Liver (tissue), 9 donors: ENCODE data around the gene MUS81. TPM values are rescaled to one million over a fixed set of nuclear protein-coding genes. Genes with fewer than 3 reads are reported as not detected.

ENCODE experiments used
- DNase-seq: peaks from one replicate; pipeline ENCODE4 v3.0.0-alpha.2; 2017; ENCODE audit warnings: low spot score
- H3K27ac ChIP-seq, 2 donors: one replicate each; pipeline ENCODE4 v1.7.0; 2013; ENCODE audit warnings: inconsistent platforms in 2 of 2, low read length in 2 of 2, control low read depth in 1 of 2, low read depth in 1 of 2, mild to moderate bottlenecking in 1 of 2
- H3K27me3 ChIP-seq, 4 donors: one replicate each; pipeline versions ENCODE4 v1.6.1 to v1.7.0; 2013; ENCODE audit warnings: low read length in 3 of 4, inconsistent platforms in 1 of 4, mild to moderate bottlenecking in 1 of 4, moderate library complexity in 1 of 4; ENCODE audit not compliant: control insufficient read depth in 4 of 4, insufficient read depth in 4 of 4
- H3K36me3 ChIP-seq, 4 donors: one replicate each; pipeline versions ENCODE4 v1.6.1 to v1.7.0; 2013; ENCODE audit warnings: low read length in 3 of 4, mild to moderate bottlenecking in 3 of 4, low read depth in 1 of 4, moderate library complexity in 1 of 4; ENCODE audit not compliant: control insufficient read depth in 4 of 4, insufficient read depth in 3 of 4
- H3K4me1 ChIP-seq, 4 donors: one replicate each; pipeline versions ENCODE4 v1.6.1 to v1.7.0; 2013; ENCODE audit warnings: low read length in 3 of 4, mild to moderate bottlenecking in 3 of 4, moderate library complexity in 1 of 4; ENCODE audit not compliant: control insufficient read depth in 4 of 4, insufficient read depth in 4 of 4
- H3K4me3 ChIP-seq, 3 donors: one replicate each; pipeline versions ENCODE4 v1.6.1 to v1.7.0; 2013; ENCODE audit warnings: low read length in 3 of 3, control low read depth in 1 of 3, low read depth in 1 of 3, mild to moderate bottlenecking in 1 of 3
- H3K9ac ChIP-seq, 2 donors: one replicate each; pipeline ENCODE4 v1.7.0; 2013; ENCODE audit warnings: low read length in 2 of 2, mild to moderate bottlenecking in 2 of 2, moderate library complexity in 2 of 2, control low read depth in 1 of 2, low read depth in 1 of 2
- H3K9me3 ChIP-seq, 4 donors: one replicate each; pipeline versions ENCODE4 v1.6.1 to v1.7.0; 2013; ENCODE audit warnings: low read length in 3 of 4; ENCODE audit not compliant: control insufficient read depth in 4 of 4
- EGR1 ChIP-seq, 2 donors: IDR thresholded peaks; 2 replicates each; pipeline ENCODE4 v1.6.1; 2016 to 2018; ENCODE audit warnings: antibody characterized with exemption in 2 of 2, low read depth in 2 of 2
- FOXA1 ChIP-seq: IDR thresholded peaks from 2 replicates; pipeline ENCODE4 v1.6.1; 2016; ENCODE audit warnings: antibody characterized with exemption
- FOXA2 ChIP-seq: IDR thresholded peaks from 2 replicates; pipeline ENCODE4 v1.6.1; 2016; ENCODE audit warnings: antibody characterized with exemption
- GABPA ChIP-seq, 2 donors: IDR thresholded peaks in 1 of 2; conservative IDR thresholded peaks in 1 of 2; 2 replicates each; pipeline ENCODE4 v1.6.1; 2016; ENCODE audit warnings: antibody characterized with exemption in 2 of 2, mild to moderate bottlenecking in 1 of 2, moderate library complexity in 1 of 2
- HNF4G ChIP-seq: IDR thresholded peaks from 2 replicates; pipeline ENCODE4 v1.6.1; 2016; ENCODE audit warnings: antibody characterized with exemption
- JUND ChIP-seq, 2 donors: IDR thresholded peaks; 2 replicates each; pipeline ENCODE4 v1.6.1; 2016; ENCODE audit warnings: antibody characterized with exemption in 2 of 2
- MAX ChIP-seq: IDR thresholded peaks from 2 replicates; pipeline ENCODE4 v1.6.1; 2016; ENCODE audit warnings: antibody characterized with exemption
- NR2F2 ChIP-seq: IDR thresholded peaks from 2 replicates; pipeline ENCODE4 v1.6.1; 2016; ENCODE audit warnings: antibody characterized with exemption
- RXRA ChIP-seq, 2 donors: IDR thresholded peaks; 2 replicates each; pipeline ENCODE4 v1.6.1; 2017 to 2018; ENCODE audit warnings: antibody characterized with exemption in 2 of 2, mild to moderate bottlenecking in 1 of 2
- TAF1 ChIP-seq: conservative IDR thresholded peaks from 2 replicates; pipeline ENCODE4 v1.6.1; 2016; ENCODE audit warnings: antibody characterized with exemption, mild to moderate bottlenecking
- YY1 ChIP-seq: IDR thresholded peaks from 2 replicates; pipeline ENCODE4 v1.6.1; 2016; ENCODE audit warnings: antibody characterized with exemption, mild to moderate bottlenecking
- WGBS: extraction: QIAGEN DNeasy Blood & Tissue Kit; methylation state at CpG from one replicate; pipeline ENCODE4 v1.1.7; 2013; 5-methylcytosine and 5-hydroxymethylcytosine counted together
- polyA plus RNA-seq, 2 donors: library from polyadenylated mRNA; stranded (reverse) in 1 of 2; unstranded in 1 of 2; fragments of 200-250 nt in 1 of 2; fragments of >200 nt in 1 of 2; fragmentation: Nextera tagmentation in 1 of 2; extraction: Ambion mirVana in 1 of 2; gene quantifications; one replicate each; pipeline versions ENCODE4 v1.2.1 to v1.2.3, GENCODE V29; 2013 to 2015
- total RNA-seq, 2 donors: library from RNA; depleted of rRNA; stranded (reverse); fragments of >200 nt; gene quantifications; one replicate each; pipeline ENCODE4 v1.2.3, GENCODE V29; 2014
- TF ChIP-seq, protein P1 (sequence below): IDR thresholded peaks from 2 replicates; pipeline ENCODE4 v1.6.1; 2016; ENCODE audit warnings: antibody characterized with exemption
- TF ChIP-seq, protein P2 (sequence below): IDR thresholded peaks from 2 replicates; pipeline ENCODE4 v1.6.1; 2016; ENCODE audit warnings: antibody characterized with exemption, mild to moderate bottlenecking
- TF ChIP-seq, protein P3 (sequence below): fragments of 150-350 bp; IDR thresholded peaks from 2 replicates; pipeline ENCODE4 v1.5.1; 2017; ENCODE audit warnings: improper control_type of control experiment, low read depth, low read length; ENCODE audit not compliant: missing input control
- TF ChIP-seq, protein P4 (sequence below): IDR thresholded peaks from 2 replicates; pipeline ENCODE4 v1.6.1; 2016; ENCODE audit warnings: antibody characterized with exemption
- donor health status: healthy.
- donor health status: healthy.
- donor health status: healthy.
- donor health status: healthy.
- donor health status: healthy.

Gene MUS81
- total and polyA plus RNA-seq, 4 donors = 11.0 to 24.7 (median 16.5) TPM

DNA sequence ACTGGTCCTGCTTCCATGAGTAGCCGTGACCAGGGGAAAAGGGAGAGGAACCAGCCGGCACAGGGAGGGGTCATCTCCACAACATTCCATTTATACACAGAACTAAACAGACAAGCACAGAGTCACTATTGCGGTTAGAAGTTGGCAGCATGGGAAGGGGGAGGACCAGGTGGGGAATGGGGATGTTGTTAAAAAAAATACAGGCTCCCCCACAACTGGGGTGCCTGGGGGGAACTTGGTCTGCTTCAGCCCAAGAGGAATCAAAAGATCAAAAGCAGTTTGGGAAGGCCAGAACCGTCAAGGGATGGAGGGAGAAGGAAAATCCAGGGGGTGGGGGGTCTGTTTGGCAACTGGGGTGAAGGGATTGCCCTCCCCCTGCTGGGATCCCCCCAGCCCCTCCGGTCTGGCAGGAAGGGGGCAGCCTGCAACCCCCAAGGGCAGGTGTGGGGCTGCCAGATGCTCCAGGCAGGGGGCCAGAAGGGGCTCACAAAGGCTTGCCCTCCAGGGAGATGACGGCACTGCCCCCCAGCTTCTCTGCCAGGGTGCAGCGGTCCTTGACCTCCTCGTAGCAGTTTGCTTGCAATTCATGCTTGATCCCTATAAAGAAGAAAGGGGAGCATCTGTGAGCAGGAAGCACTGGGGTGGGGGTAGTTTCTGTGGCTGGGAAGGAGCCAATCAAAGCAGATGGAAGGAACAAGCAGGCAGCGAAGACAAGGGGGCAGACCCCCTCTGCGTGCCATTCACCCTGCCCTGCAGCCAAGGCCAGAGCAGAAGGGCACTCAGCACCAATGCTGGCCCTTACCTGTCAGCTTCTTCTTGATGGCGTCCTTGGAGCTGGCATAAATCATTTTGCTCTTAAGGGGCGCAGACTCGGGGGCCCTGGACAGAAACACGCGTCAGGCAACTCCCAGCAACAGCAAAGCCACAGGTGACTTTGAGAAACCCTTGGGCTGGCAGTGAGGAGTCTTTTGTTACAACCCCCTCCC, 5.1 kb upstream of the MUS81 start:
- DNase-seq = no peak
- TF ChIP-seq, protein P1, sequence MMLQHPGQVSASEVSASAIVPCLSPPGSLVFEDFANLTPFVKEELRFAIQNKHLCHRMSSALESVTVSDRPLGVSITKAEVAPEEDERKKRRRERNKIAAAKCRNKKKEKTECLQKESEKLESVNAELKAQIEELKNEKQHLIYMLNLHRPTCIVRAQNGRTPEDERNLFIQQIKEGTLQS = no peak
- no peak for TF ChIP-seq FOXA1
- no peak for TF ChIP-seq JUND (IDR thresholded peaks at IDR 0.05)
- no peak for TF ChIP-seq FOXA2
- TF ChIP-seq, protein P2, sequence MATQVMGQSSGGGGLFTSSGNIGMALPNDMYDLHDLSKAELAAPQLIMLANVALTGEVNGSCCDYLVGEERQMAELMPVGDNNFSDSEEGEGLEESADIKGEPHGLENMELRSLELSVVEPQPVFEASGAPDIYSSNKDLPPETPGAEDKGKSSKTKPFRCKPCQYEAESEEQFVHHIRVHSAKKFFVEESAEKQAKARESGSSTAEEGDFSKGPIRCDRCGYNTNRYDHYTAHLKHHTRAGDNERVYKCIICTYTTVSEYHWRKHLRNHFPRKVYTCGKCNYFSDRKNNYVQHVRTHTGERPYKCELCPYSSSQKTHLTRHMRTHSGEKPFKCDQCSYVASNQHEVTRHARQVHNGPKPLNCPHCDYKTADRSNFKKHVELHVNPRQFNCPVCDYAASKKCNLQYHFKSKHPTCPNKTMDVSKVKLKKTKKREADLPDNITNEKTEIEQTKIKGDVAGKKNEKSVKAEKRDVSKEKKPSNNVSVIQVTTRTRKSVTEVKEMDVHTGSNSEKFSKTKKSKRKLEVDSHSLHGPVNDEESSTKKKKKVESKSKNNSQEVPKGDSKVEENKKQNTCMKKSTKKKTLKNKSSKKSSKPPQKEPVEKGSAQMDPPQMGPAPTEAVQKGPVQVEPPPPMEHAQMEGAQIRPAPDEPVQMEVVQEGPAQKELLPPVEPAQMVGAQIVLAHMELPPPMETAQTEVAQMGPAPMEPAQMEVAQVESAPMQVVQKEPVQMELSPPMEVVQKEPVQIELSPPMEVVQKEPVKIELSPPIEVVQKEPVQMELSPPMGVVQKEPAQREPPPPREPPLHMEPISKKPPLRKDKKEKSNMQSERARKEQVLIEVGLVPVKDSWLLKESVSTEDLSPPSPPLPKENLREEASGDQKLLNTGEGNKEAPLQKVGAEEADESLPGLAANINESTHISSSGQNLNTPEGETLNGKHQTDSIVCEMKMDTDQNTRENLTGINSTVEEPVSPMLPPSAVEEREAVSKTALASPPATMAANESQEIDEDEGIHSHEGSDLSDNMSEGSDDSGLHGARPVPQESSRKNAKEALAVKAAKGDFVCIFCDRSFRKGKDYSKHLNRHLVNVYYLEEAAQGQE = no peak
- no peak for TF ChIP-seq RXRA (IDR thresholded peaks at IDR 0.05)
- TF ChIP-seq MAX = no peak
- TF ChIP-seq YY1 = no peak
- TF ChIP-seq, protein P3, sequence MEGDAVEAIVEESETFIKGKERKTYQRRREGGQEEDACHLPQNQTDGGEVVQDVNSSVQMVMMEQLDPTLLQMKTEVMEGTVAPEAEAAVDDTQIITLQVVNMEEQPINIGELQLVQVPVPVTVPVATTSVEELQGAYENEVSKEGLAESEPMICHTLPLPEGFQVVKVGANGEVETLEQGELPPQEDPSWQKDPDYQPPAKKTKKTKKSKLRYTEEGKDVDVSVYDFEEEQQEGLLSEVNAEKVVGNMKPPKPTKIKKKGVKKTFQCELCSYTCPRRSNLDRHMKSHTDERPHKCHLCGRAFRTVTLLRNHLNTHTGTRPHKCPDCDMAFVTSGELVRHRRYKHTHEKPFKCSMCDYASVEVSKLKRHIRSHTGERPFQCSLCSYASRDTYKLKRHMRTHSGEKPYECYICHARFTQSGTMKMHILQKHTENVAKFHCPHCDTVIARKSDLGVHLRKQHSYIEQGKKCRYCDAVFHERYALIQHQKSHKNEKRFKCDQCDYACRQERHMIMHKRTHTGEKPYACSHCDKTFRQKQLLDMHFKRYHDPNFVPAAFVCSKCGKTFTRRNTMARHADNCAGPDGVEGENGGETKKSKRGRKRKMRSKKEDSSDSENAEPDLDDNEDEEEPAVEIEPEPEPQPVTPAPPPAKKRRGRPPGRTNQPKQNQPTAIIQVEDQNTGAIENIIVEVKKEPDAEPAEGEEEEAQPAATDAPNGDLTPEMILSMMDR = no peak
- TF ChIP-seq NR2F2 = no peak
- no peak for TF ChIP-seq EGR1 (IDR thresholded peaks at IDR 0.05; ENCODE audit: low read depth in 2 of 2)
- TF ChIP-seq TAF1 = no peak
- TF ChIP-seq HNF4G = no peak
- peaks cover 13 to 39% (median 20%) of the 10 kb centered on the region in 4 donors for H3K36me3 ChIP-seq
- no peaks in the 10 kb centered on the region for H3K27me3 ChIP-seq
- no peak overlapping the region for H3K27ac ChIP-seq
- H3K9me3 ChIP-seq = peaks cover 0 to 7% (median 2%) of the 10 kb centered on the region in 4 donors
- H3K4me1 ChIP-seq = peaks cover 3 to 36% (median 20%) of the 10 kb centered on the region in 4 donors
- no peak overlapping the region for H3K4me3 ChIP-seq
- 81% methylated on average over 15 of the region's 15 CpGs for WGBS
- H3K9ac ChIP-seq = no peak overlapping the region

DNA sequence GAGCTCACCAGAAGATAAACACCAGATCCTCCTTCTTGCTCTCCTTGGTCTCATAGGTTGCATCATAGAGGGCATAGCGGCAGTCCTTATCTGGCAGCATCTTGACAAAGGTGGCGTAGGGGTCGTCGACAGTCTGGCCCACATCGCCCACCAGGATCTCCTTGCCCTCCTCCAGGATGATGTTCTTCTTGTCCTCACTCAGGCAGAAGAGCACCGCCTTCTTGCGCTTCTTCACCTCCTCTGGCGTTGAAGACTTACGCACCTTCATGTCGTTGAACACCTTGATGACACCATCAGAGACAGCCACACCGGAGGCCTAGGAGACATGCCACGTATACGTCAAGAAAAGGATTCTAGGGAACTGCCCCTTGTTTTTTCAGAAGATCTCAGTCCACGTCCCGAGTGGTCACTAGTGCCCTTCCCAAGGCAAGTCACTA, 4.3 kb upstream of the MUS81 start:
- Histone ChIP-seq H3K9ac (no peak overlapping the region), H3K4me1 (peaks cover 3 to 39% (median 21%) of the 10 kb centered on the region in 4 donors), H3K9me3 (peaks cover 0 to 6% (median 2%) of the 10 kb centered on the region in 4 donors), H3K36me3 (peaks cover 13 to 39% (median 20%) of the 10 kb centered on the region in 4 donors), H3K4me3 (peak overlapping the region in 2 of 3 donors; percentile 68 to 91), H3K27me3 (no peaks in the 10 kb centered on the region), H3K27ac (no peak overlapping the region)
- TF ChIP-seq HNF4G = no peak
- TF ChIP-seq TAF1 = no peak
- TF ChIP-seq, protein P4, sequence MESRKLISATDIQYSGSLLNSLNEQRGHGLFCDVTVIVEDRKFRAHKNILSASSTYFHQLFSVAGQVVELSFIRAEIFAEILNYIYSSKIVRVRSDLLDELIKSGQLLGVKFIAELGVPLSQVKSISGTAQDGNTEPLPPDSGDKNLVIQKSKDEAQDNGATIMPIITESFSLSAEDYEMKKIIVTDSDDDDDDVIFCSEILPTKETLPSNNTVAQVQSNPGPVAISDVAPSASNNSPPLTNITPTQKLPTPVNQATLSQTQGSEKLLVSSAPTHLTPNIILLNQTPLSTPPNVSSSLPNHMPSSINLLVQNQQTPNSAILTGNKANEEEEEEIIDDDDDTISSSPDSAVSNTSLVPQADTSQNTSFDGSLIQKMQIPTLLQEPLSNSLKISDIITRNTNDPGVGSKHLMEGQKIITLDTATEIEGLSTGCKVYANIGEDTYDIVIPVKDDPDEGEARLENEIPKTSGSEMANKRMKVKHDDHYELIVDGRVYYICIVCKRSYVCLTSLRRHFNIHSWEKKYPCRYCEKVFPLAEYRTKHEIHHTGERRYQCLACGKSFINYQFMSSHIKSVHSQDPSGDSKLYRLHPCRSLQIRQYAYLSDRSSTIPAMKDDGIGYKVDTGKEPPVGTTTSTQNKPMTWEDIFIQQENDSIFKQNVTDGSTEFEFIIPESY = no peak
- no peak for TF ChIP-seq GABPA (IDR thresholded peaks at IDR 0.05 in 1 of 2, conservative IDR thresholded peaks at IDR 0.05 in 1 of 2)
- no peak for DNase-seq
- WGBS = 86% methylated on average over 15 of the region's 15 CpGs
